Thyroid gland (tissue), 4 donors: ENCODE data around the gene NOS1AP. TPM values are rescaled to one million over a fixed set of nuclear protein-coding genes. Genes with fewer than 3 reads are reported as not detected.
A peak's percentile ranks its signal among the peaks of the same experiment; 100 is the strongest.

ENCODE experiments used
- DNase-seq, 2 donors: peaks; one replicate each; pipeline ENCODE4 v3.0.0-alpha.2; 2019
- H3K27ac ChIP-seq, 3 donors: fragments of 200-600 bp; sonication (generic); 1 replicate in 2 of 3; 2 replicates in 1 of 3; pipeline ENCODE4 v1.5.1; 2016 to 2019; ENCODE audit warnings: mild to moderate bottlenecking in 1 of 3, moderate library complexity in 1 of 3
- H3K27me3 ChIP-seq: fragments of 200-600 bp; sonication (generic); one replicate; pipeline ENCODE4 v1.5.1; 2019
- H3K36me3 ChIP-seq, 2 donors: fragments of 200-600 bp; sonication (generic); one replicate each; pipeline ENCODE4 v1.5.1; 2016 to 2019
- H3K4me1 ChIP-seq, 2 donors: fragments of 200-600 bp; sonication (generic); one replicate each; pipeline ENCODE4 v1.5.1; 2017 to 2019
- H3K4me3 ChIP-seq, 3 donors: fragments of 200-600 bp; sonication (generic); replicated peaks in 1 of 3; 1 replicate in 2 of 3; 2 replicates in 1 of 3; pipeline ENCODE4 v1.5.1; 2016; ENCODE audit warnings: mild to moderate bottlenecking in 1 of 3
- H3K9me3 ChIP-seq: fragments of 200-600 bp; sonication (generic); one replicate; pipeline ENCODE4 v1.5.1; 2017
- POLR2A ChIP-seq, 2 donors: fragments of 450-650 bp; IDR thresholded peaks; one replicate each; pipeline ENCODE4 v1.6.1; 2017; ENCODE audit warnings: antibody characterized with exemption in 2 of 2, mild to moderate bottlenecking in 2 of 2, moderate library complexity in 1 of 2
- WGBS, 2 donors: methylation state at CpG; one replicate each; pipeline ENCODE4 v1.1.5; 2017; 5-methylcytosine and 5-hydroxymethylcytosine counted together
- intact Hi-C: fragments of 100-400 bp; cut with DNase I; formaldehyde crosslinking; loops from one replicate; pipeline ENCODE4 v1.15.1; 2023
- total RNA-seq, 4 donors: library from RNA; depleted of rRNA; stranded (reverse); fragments of >200 nt; gene quantifications; one replicate each; pipeline ENCODE4 v1.2.3, GENCODE V29; 2016
- TF ChIP-seq, protein P1 (sequence below), 6 experiments: fragments of 200-600 bp in 3 of 6; fragments of 450-650 bp in 3 of 6; sonication (generic) in 3 of 6; IDR thresholded peaks; one replicate each; pipeline ENCODE4 v1.5.1; 2016 to 2019; ENCODE audit warnings: antibody characterized with exemption in 6 of 6, mild to moderate bottlenecking in 2 of 6, inconsistent platforms in 1 of 6, moderate library complexity in 1 of 6

The NOS1AP gene
- total RNA-seq, 4 donors from 2014 or later: 0.40 to 2.2 (median 0.54) TPM

DNA sequence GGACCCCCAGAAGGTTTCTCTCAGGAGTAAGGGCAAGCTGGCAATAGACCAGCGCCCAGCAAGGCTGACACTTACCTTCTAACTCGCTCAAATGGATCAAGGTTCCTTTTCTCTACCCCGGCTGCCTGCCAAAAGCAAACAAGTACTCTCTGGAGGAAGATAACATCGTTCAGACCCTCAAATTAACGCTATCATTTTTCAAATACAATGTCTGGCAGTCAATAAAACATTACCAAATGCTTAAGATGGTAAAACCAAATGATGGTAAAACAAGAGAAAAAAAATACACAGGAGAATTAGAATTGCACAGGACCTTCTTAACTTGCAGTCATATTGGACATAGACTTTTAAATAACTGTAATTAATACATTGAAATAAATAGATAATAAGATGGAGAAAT, 159.1 kb downstream of the NOS1AP start:
- Histone ChIP-seq H3K4me1 (peaks cover 8 to 12% of the 10 kb centered on the region in 2 donors), H3K36me3 (no peaks in the 10 kb centered on the region), H3K27me3 (no peaks in the 10 kb centered on the region), H3K4me3 (no peak overlapping the region), H3K27ac (no peak overlapping the region), H3K9me3 (no peaks in the 10 kb centered on the region)
- 33% methylated on average over 5 of the region's 5 CpGs for WGBS, 2 donors
- intact Hi-C loops: no loop called here
- no peak for TF ChIP-seq POLR2A (IDR thresholded peaks at IDR 0.05)
- TF ChIP-seq, protein P1, sequence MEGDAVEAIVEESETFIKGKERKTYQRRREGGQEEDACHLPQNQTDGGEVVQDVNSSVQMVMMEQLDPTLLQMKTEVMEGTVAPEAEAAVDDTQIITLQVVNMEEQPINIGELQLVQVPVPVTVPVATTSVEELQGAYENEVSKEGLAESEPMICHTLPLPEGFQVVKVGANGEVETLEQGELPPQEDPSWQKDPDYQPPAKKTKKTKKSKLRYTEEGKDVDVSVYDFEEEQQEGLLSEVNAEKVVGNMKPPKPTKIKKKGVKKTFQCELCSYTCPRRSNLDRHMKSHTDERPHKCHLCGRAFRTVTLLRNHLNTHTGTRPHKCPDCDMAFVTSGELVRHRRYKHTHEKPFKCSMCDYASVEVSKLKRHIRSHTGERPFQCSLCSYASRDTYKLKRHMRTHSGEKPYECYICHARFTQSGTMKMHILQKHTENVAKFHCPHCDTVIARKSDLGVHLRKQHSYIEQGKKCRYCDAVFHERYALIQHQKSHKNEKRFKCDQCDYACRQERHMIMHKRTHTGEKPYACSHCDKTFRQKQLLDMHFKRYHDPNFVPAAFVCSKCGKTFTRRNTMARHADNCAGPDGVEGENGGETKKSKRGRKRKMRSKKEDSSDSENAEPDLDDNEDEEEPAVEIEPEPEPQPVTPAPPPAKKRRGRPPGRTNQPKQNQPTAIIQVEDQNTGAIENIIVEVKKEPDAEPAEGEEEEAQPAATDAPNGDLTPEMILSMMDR (IDR thresholded peaks at IDR 0.05): no peak
- peak; percentile 25 to 29 for DNase-seq

- no peak for DNase-seq
- TF ChIP-seq, protein P1 (IDR thresholded peaks at IDR 0.05): no peak
- TF ChIP-seq POLR2A (IDR thresholded peaks at IDR 0.05): no peak
Measured at GRCh38 chr1:162229549-162229948, 160.1 kb downstream of the NOS1AP start.

GRCh38 chr1:162230096-162230495, 160.6 kb downstream of the NOS1AP start:
- intact Hi-C loops: no loop called here
- Histone ChIP-seq H3K9me3 (no peaks in the 10 kb centered on the region), H3K27me3 (no peaks in the 10 kb centered on the region), H3K4me1 (peaks cover 13 to 14% of the 10 kb centered on the region in 2 donors), H3K4me3 (no peak overlapping the region), H3K36me3 (no peaks in the 10 kb centered on the region), H3K27ac (no peak overlapping the region)
- no peak for DNase-seq
- WGBS, 2 donors: 70 to 71% methylated on average over 3 of the region's 3 CpGs
- no peak for TF ChIP-seq POLR2A (IDR thresholded peaks at IDR 0.05)
- TF ChIP-seq, protein P1 (IDR thresholded peaks at IDR 0.05): no peak

More at GRCh38 chr1:162229549-162229948, 160.1 kb downstream of the NOS1AP start:
- Histone ChIP-seq H3K36me3 (no peaks in the 10 kb centered on the region), H3K4me3 (no peak overlapping the region), H3K9me3 (no peaks in the 10 kb centered on the region), H3K4me1 (peaks cover 9 to 12% of the 10 kb centered on the region in 2 donors), H3K27ac (no peak overlapping the region), H3K27me3 (no peaks in the 10 kb centered on the region)
- intact Hi-C loops: no loop called here
- WGBS, 2 donors: 84% methylated on average over 2 of the region's 2 CpGs

DNA sequence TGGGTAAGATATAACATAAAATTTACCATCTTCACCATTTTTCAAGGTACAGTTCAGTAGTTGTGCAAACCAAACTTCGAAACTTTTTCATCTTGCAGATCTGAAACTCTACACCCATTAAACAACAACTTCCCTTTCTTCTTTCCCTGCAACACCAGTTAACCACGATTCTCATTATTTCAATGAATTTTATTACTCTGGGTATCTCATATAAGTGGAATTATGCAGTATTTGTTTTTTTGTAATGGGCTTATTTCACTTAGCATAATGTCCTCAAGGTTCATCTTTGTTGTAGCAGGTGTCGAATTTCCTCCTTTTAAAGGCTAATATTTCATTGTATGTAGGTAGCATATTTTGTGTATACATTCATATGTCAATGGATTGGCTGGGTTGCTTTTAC, 161.0 kb downstream of the NOS1AP start:
- Histone ChIP-seq H3K27me3 (no peaks in the 10 kb centered on the region), H3K36me3 (no peaks in the 10 kb centered on the region), H3K4me1 (peaks cover 16 to 17% of the 10 kb centered on the region in 2 donors), H3K4me3 (no peak overlapping the region), H3K9me3 (no peaks in the 10 kb centered on the region), H3K27ac (no peak overlapping the region)
- no peak for TF ChIP-seq POLR2A (IDR thresholded peaks at IDR 0.05)
- TF ChIP-seq, protein P1 (IDR thresholded peaks at IDR 0.05): no peak
- 76 to 78% methylated on average over 3 of the region's 3 CpGs for WGBS, 2 donors
- DNase-seq: no peak
- intact Hi-C loops: no loop called here

- no peak for DNase-seq
- TF ChIP-seq, protein P1 (IDR thresholded peaks at IDR 0.05): no peak
- TF ChIP-seq POLR2A (IDR thresholded peaks at IDR 0.05): no peak
- WGBS, 2 donors: 68 to 75% methylated on average over 3 of the region's 3 CpGs
- H3K4me1 ChIP-seq: peaks cover 16 to 34% of the 10 kb centered on the region in 2 donors
- no peaks in the 10 kb centered on the region for H3K9me3 ChIP-seq
- H3K27me3 ChIP-seq: no peaks in the 10 kb centered on the region
- no peaks in the 10 kb centered on the region for H3K36me3 ChIP-seq
- intact Hi-C loops: no loop called here
- H3K27ac ChIP-seq: no peak overlapping the region
- H3K4me3 ChIP-seq: no peak overlapping the region
Measured at GRCh38 chr1:162232034-162232711, 162.7 kb downstream of the NOS1AP start.
